Kidney (tissue), 14 donors: ENCODE results near the gene DHX36. TPM values are rescaled to one million over a fixed set of nuclear protein-coding genes. Genes with fewer than 3 reads are reported as not detected.
A peak's percentile ranks its signal among the peaks of the same experiment; 100 is the strongest.

ENCODE experiments used
- DNase-seq, 5 donors: peaks; one replicate each; pipeline ENCODE4 v3.0.0-alpha.2; 2013 to 2020
- FAIRE-seq: peaks from 2 replicates; lab custom pipeline; 2012; peaks lifted over from hg19 to GRCh38; lab: Jason Lieb, UNC
- H3K27ac ChIP-seq, 2 donors: one replicate each; pipeline ENCODE4 v1.7.0; 2013; ENCODE audit warnings: low read depth in 2 of 2, low read length in 2 of 2, inconsistent platforms in 1 of 2
- H3K27me3 ChIP-seq: one replicate; pipeline ENCODE4 v1.7.1; 2013; ENCODE audit warnings: low read length, inconsistent platforms; ENCODE audit not compliant: control insufficient read depth, insufficient read depth
- H3K36me3 ChIP-seq, 3 donors: one replicate each; pipeline versions ENCODE4 v1.7.0 to v1.7.1; 2013; ENCODE audit warnings: low read length in 3 of 3, control low read depth in 1 of 3, inconsistent platforms in 1 of 3; ENCODE audit not compliant: insufficient read depth in 3 of 3, control insufficient read depth in 2 of 3
- H3K4me1 ChIP-seq, 3 donors: one replicate each; pipeline versions ENCODE4 v1.7.0 to v1.7.1; 2013; ENCODE audit warnings: low read length in 3 of 3, inconsistent platforms in 1 of 3, low read depth in 1 of 3; ENCODE audit not compliant: control insufficient read depth in 2 of 3, insufficient read depth in 2 of 3
- H3K4me3 ChIP-seq, 3 donors: one replicate each; pipeline versions ENCODE4 v1.7.0 to v1.8.1; 2013; ENCODE audit warnings: low read length in 3 of 3, control low read depth in 1 of 3, inconsistent platforms in 1 of 3
- H3K9ac ChIP-seq, 3 donors: one replicate each; pipeline versions ENCODE4 v1.7.0 to v1.7.1; 2013; ENCODE audit warnings: low read length in 3 of 3, control low read depth in 1 of 3, inconsistent platforms in 1 of 3
- H3K9me3 ChIP-seq, 3 donors: one replicate each; pipeline versions ENCODE4 v1.7.0 to v1.7.1; 2013; ENCODE audit warnings: low read length in 3 of 3, control low read depth in 1 of 3, inconsistent platforms in 1 of 3; ENCODE audit not compliant: control insufficient read depth in 2 of 3, insufficient read depth in 1 of 3
- intact Hi-C: fragments of 100-400 bp; cut with DNase I; formaldehyde crosslinking; loops from one replicate; pipeline ENCODE4 v1.11.1; 2022
- polyA plus RNA-seq: library from polyadenylated mRNA; stranded (reverse); fragments of 350-450 nt; fragmentation: Illumina TruSeq; extraction: RNeasy Lipid Tissue Mini Kit (QIAGEN cat#74804); gene quantifications from one replicate; pipeline ENCODE4 v1.2.3, GENCODE V29; 2014; ENCODE audit warnings: low read depth, low replicate concordance; ENCODE audit not compliant: insufficient read depth
- total RNA-seq: library from RNA; stranded (reverse); fragmentation: NEBNext Ultra II Directional; extraction: Animal tissue kit (Norgen Biotek cat#: 25700); gene quantifications from one replicate; pipeline ENCODE4 v1.2.1, GENCODE V29; 2021
- TF ChIP-seq, protein P1 (sequence below): IDR thresholded peaks from 3 replicates; pipeline ENCODE4 v1.5.1; 2012; ENCODE audit warnings: mild to moderate bottlenecking, moderate library complexity, borderline replicate concordance; ENCODE audit not compliant: insufficient read depth; ENCODE audit errors: extremely low read depth
- donor health status: control.
- donor health status: control.
- donor health status: control.
- donor health status: control.
- donor health status: control.
- donor health status: DM: yes; HTN: yes; CAD: no.
- donor health status: Normal renal cell carcinoma (clear cell type).

DHX36 gene
- total and polyA plus RNA-seq, 2 donors from 2014 or later = 19.8 to 76.7 TPM

- no peak overlapping the region for H3K4me3 ChIP-seq
- no peak overlapping the region for H3K9ac ChIP-seq
- H3K4me1 ChIP-seq = no peaks in the 10 kb centered on the region
- H3K27ac ChIP-seq = no peak overlapping the region
- H3K27me3 ChIP-seq = no peaks in the 10 kb centered on the region
- DNase-seq = no peak
- no peaks in the 10 kb centered on the region for H3K36me3 ChIP-seq
- intact Hi-C loops = no loop called here
- TF ChIP-seq, protein P1, sequence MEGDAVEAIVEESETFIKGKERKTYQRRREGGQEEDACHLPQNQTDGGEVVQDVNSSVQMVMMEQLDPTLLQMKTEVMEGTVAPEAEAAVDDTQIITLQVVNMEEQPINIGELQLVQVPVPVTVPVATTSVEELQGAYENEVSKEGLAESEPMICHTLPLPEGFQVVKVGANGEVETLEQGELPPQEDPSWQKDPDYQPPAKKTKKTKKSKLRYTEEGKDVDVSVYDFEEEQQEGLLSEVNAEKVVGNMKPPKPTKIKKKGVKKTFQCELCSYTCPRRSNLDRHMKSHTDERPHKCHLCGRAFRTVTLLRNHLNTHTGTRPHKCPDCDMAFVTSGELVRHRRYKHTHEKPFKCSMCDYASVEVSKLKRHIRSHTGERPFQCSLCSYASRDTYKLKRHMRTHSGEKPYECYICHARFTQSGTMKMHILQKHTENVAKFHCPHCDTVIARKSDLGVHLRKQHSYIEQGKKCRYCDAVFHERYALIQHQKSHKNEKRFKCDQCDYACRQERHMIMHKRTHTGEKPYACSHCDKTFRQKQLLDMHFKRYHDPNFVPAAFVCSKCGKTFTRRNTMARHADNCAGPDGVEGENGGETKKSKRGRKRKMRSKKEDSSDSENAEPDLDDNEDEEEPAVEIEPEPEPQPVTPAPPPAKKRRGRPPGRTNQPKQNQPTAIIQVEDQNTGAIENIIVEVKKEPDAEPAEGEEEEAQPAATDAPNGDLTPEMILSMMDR = no peak
- no peaks in the 10 kb centered on the region for H3K9me3 ChIP-seq
- no peak for FAIRE-seq
These were observed 21.3 kb upstream of the DHX36 start for GRCh38 chr3:154345422-154346122.

DNA sequence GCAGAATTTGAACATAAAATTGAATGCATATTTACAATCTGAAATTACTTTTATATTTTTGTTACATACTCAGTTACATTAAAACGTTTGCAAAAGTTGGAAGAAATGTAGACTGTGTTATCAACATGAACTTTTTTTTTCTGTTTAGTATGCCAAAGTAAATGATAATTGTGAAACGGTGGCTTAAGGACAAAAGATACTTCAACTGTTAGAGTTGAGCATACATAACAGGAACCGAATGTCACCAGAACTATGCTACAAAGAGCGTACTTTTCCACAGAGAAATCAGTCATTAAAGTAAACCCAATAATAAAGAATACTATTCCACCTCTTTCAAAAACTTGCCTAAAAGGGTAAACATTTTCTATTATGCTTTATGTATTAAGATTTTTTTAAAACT, 14.3 kb upstream of the DHX36 start:
- H3K9me3 ChIP-seq = no peaks in the 10 kb centered on the region
- no peak overlapping the region for H3K4me3 ChIP-seq
- DNase-seq (no peak), FAIRE-seq (no peak)
- H3K27ac ChIP-seq = no peak overlapping the region
- no peaks in the 10 kb centered on the region for H3K27me3 ChIP-seq
- intact Hi-C loops = no loop called here
- no peaks in the 10 kb centered on the region for H3K4me1 ChIP-seq
- no peaks in the 10 kb centered on the region for H3K36me3 ChIP-seq
- TF ChIP-seq, protein P1 = no peak
- H3K9ac ChIP-seq = no peak overlapping the region

DNA sequence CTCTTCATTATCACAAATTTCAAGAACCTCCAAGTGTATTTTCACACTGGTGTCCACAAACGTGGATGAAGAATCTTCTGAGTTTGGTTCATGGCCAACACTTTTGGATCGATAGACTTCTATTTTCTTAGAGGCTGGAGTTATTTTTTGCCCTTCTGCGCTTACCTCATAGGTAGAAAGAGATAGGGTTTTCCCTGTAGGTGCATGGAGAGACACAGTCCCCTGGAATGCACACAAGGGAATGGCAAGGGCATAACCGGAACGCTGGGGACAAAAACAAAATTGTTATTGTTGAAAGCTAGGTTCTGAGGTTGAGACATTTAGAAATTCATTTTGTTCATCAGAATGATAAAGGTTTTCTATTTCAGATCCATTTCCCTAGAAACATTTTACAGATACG, 13.7 kb upstream of the DHX36 start:
- intact Hi-C loops = no loop called here
- Histone ChIP-seq H3K9me3 (no peaks in the 10 kb centered on the region), H3K4me3 (no peak overlapping the region), H3K4me1 (no peaks in the 10 kb centered on the region), H3K9ac (no peak overlapping the region), H3K27me3 (no peaks in the 10 kb centered on the region), H3K27ac (no peak overlapping the region), H3K36me3 (no peaks in the 10 kb centered on the region)
- TF ChIP-seq, protein P1 = no peak
- no peak for FAIRE-seq
- no peak for DNase-seq

GRCh38 chr3:154334973-154335420, 10.7 kb upstream of the DHX36 start:
- intact Hi-C loops = no loop called here
- H3K36me3 ChIP-seq = no peaks in the 10 kb centered on the region
- DNase-seq = peak in 2 of 5 donors; percentile 49 to 54
- H3K27me3 ChIP-seq = no peaks in the 10 kb centered on the region
- no peak overlapping the region for H3K4me3 ChIP-seq
- H3K27ac ChIP-seq = no peak overlapping the region
- TF ChIP-seq, protein P1 = peak; percentile 34
- no peaks in the 10 kb centered on the region for H3K9me3 ChIP-seq
- H3K4me1 ChIP-seq = no peaks in the 10 kb centered on the region
- FAIRE-seq = peak; percentile 95
- no peak overlapping the region for H3K9ac ChIP-seq
